CD4-positive, alpha-beta T cell treated with Interleukin-10 for 1 hour (primary cell): ENCODE results near the gene CDKAL1.
"Not testable (repeated sequence)": the region's sequence is repeated elsewhere in the genome, so short reads cannot be mapped to it uniquely, and the experiment has no call there.

ENCODE experiments used
- DNase-seq: peaks from one replicate; pipeline ENCODE4 v3.0.0-alpha.2; 2020

The CDKAL1 gene

DNA sequence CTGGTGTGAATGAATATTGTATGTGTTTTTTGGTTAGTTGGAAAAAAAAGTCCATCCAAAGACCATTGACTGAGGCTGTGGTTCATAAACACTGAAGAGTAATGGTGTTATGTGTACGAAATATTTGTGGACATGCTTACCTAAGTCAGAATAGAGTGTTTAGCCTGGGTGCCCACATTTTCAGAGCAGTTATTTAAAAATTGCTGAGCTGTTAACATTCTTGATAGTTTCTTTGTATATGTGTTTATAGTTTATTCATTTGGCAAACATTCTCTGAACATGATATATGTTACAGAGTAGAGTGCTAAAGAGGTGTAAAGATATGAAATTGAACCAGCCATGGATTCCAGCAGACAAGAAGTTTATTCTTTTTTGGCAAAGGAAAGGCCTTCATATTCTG is 20.6 kb downstream of the CDKAL1 start:
- DNase-seq, result no peak

DNA sequence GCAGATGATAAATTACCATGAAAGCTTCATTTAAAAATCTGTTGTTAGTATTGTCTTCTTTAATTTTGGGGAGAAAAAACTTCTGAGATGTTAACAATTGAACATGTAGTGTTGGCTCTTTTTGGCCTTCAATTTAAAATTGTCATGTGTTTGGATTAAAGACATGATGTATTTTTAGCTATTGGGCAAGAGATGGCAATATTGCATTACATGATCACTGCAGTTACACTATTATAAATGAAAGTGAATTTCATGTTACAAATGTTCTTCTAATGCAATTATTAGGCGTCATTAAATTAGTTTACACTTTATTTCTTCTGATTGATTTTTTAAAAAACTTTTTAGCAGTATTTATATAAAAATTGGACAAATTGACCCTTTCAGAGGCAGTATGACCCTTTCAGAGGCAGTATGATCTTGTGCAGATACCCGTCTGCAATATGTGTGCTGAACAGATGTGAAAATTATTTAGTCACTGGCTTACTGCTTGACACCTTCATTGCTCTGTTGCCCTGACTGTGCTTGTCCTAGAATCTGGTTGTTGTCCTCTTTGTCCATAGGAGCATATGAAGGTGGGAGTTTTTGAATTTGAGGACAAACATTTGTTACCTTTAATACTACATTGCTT is 25.8 kb downstream of the CDKAL1 start:
- DNase-seq, result no peak

DNA sequence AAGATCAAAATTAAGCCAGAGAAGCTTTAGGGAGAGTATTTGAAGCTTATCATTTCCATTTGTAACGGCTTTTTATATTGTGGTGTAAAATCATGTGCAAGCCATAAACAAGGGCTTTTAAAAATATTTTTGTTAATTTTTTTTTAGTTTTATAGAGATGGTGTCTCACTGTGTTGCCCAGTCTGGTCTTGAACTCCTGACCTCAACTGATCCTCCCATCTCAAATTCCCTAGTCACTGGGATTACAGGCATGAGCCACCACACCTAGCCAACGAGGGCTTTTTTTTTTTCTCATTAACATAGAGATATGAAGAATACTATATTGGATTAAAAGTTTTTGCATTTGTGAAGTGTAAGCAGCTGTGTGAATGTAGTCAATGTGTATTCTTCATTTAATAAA is 29.1 kb downstream of the CDKAL1 start:
- DNase-seq, result no peak

DNA sequence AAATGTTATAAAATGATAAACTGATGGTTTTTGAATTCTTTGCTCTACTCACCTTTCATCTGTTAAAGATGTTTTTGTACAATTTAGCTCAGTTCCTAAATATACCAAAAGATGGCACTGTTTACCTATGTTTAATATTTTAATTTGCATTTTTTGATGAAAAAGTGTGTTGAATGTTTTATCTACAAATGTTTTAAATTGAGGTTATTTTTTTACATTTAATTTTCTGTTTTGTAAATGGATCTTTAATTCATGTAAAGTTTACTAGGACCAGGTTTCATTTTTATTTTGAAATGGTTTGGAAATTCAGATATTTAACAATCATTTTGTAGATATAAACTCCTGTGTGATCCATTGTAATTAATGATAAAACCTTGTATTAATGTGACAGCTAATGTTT is 30.0 kb downstream of the CDKAL1 start:
- peak; percentile 34 for DNase-seq

DNA sequence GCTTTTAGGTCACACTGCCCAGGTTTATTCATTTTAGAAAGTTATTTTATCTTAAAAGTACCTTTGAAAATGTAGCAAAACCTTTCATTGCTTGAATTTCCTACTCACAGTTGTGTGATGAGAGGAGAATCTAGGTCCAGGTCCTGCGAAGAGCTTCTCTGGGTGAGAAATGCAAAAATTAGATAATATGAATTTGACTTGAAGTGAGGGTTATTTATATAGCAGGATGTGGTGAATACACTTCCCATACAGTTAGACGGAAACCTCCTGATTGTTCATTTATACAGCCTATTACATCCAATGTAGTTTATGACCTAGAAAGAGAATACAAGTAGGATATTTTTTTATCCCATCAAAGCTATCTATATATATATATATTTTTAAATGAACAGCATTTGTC is 30.5 kb downstream of the CDKAL1 start:
- no peak for DNase-seq

DNA sequence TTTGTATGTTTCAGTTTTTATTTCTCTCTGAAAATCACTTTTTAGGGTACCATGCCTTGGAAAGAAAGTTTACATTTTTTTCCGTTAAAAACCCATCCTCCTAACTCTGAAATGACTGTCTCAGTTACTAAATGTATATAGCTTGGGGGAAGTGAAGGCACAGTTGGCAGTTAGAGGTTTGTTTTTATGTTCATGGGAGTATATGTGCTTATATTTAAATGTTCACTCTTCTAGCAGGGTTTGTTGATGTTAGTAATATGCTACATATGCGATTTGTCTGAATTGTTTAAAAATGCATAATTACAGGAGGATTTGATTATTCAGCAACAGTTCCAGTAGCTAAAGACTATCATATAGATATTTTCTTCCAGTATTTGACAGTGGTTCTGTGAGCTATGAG is 31.1 kb downstream of the CDKAL1 start:
- no peak for DNase-seq

DNA sequence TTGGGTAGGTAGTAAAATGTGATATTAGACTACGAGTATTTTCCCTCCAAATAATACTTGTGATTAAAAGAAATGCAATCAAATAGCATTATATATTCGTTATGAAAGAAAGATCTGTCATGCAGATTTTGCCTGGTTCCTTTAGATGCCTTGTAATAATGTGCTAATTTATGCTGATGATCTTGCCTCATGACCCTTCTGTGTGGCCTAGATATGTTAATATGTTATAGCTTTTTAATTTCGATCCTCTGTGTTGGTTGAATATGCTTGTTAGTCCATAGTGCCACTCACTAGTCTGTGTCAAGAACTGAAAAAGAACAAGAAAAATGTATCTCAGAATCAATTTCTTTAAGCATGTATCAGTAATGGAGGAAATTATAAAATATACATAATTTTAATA is 31.9 kb downstream of the CDKAL1 start:
- no peak for DNase-seq

DNA sequence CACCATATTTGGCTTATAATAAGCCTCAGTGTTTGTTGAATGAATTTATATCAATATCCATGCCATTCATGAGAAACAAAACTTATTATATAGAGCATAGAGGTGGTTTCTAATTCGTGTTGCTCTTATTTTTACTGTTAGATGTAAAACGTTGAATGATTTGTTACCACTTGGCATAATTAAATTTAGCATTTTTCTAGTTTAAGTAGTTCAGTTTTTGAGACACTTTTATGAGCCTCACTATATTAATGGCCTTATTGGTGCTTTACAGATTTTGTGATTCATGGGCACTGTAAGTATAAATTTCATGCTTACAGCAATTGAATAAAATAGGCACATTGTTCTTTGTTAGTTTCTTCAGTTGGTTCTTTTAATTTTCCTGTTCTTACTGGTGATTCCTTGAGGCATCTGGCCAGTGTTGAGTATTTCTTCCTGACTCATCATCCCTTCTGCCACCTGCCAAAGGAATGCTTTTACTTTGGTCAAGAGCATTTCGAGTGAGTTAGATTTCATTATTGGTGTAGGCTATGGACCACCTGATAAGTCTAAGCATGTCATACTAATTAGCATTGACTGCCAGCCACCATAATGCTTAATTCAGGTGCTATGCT is 34.8 kb downstream of the CDKAL1 start:
- no peak for DNase-seq

DNA sequence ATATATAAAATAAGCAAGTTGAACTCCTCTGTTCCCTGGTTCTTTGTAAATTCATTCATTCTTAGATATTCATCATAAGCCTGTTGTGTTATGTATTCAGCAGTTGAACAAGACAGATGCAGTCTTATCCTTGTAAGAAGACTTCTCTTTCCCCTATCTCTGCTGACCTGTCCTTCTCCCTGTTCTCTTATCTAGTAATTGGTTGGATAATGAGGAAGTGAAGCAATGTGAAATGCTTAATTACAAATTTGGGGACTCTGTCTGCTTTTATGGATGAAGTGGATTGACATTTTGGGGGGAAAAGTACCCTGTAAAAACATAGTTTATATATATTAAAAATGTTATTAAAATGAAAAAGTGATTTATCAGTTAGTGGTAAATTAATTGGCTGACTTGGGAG is 37.0 kb downstream of the CDKAL1 start:
- no peak for DNase-seq

DNA sequence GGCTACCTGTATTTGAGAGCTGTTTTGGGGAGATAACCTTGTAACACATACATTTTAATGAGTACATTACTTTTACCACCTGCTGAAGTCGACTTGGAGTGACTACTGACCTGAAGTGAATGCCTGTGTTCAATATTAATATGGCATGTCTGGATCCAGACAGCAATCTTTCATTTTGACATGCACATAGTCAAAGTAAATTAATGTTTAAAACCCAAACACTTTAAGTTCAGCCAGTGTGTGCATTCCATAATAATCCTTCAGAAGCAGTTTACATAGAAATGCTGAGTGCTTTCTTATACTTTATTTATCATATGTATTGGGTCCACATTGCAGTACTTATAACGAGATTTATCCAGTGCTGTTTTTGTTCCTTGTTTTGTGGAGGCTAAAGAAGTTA is 38.0 kb downstream of the CDKAL1 start:
- DNase-seq, result no peak

DNA sequence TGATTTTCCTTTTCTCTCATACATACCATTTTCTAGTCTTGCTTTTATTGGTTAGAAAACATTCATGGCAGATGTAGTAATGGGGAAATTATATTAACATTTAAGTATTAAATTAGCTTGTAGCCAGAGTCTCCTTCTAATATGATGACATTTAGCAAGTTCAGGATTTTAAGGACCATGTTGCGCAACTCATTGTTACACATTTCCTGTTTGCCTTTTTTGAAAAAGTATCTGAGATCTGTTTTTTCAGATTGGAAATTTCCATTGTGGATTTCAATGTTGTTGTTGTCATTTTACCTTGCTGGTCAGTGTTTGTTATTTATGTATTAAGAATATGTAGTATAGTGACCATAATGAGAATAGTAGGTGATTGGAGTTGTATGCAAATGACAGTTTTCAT is 38.7 kb downstream of the CDKAL1 start:
- DNase-seq, result no peak

DNA sequence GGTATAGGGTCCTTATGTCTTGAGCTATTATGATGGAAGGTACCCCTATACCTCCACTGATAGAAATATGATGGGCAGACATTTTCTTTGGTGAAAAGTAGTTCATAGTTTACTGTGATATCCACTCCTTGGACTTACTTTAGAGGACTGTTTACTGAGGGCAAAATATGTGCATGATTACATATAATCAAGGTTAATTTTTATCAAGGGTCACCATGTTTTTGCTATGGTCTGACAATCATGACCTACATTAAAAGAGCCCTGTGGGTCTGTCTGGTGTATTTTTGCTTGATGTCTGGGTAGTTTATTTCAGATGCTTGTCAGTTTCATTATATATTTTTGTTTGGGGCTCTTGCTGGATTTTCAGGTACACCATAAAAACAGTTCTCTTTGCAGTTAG is 40.1 kb downstream of the CDKAL1 start:
- DNase-seq, result no peak

DNA sequence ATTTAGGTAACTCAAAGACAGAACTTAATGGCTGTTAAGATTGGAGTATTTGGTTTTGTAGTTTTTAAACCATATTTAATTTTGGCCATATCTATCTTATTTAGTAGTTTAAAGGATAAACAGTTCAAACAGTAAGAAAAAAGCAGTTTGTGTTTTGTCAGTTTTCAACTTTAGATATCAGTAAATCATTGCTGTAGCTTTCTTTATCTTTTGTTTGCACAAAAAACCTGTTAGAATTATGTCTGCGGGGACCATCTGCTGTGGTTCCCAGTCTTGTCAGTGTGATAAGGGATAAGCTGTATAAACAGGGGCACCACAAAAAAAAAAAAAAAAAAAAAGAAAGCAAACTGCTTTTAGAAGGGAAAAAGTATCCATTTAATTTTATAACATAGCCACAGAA is 40.9 kb downstream of the CDKAL1 start:
- DNase-seq, result no peak

DNA sequence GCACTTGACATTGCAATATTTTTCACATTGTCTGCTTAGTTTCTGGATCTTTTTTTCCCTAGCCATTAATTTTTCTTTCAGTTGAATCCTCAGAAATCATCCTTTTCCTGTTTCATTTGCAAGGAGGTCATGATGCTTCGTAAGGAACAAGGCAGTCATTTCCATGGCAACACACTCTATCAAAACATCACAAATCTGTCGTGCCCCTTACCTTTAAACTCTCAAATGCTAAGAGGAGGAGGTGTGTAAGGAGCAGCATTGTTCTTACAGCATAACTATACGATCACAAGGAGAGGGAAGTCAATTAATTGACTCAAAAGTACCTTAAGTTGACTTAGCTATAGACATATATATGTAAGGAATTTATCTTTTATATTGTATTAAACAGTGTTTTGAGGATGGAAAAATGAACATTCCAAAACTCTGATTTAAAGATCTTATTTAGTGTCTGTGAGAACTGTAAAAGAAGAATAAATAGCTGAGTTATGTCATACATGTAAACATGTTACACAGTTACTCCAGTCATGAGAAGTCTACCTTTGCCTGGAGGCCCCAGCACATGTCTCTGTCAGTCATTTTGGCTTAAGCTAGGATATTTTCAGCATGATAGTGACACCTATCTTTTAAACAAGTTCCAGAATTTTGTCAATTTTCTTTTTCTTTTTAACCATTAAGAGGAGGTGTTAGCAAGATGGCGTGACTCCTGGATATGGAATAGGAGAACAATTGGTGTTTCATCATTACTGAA is 41.6 kb downstream of the CDKAL1 start:
- no peak for DNase-seq

DNA sequence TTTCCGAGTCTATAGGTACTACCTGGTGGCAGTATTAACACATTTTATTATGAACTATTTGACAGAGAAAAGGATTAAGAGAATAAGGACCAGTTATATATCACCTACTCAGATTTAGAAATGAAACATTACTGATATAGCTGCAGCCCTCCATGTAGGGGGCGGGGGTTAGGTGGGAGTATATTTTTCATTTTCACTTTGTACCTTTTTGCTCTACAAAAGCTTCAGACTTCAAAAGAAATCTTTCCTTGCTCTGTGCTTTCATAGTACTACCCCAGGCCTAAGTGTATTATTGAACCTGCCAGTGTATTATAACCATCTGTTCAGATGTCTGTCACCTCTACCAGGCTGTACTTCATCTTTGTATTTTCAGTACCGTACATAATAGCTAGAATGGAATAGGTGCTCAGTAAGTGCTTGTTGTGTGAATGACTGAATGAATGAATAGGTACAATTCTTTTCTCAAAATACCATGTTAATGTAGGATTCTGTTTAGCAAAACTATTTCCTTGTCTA is 43.0 kb downstream of the CDKAL1 start:
- DNase-seq, result no peak

DNA sequence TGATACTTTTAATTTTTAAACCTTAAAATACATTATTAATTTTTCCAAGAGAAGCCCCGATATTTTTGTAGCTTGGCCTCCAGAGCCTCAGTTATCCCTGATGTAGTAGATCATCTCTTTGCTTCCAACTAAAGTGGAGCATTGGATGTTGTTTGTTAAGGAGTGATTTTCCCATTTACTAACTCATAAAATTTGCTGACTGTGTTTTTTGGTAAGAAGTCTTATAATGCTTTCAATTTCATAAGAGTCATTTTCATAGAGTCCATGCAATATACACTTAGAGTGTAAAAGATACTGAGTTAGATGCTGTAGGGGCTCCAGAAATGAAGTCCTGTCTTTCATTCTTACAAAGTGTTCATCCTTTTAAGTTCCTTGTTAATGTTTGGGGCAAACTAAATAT is 46.8 kb downstream of the CDKAL1 start:
- no peak for DNase-seq

DNA sequence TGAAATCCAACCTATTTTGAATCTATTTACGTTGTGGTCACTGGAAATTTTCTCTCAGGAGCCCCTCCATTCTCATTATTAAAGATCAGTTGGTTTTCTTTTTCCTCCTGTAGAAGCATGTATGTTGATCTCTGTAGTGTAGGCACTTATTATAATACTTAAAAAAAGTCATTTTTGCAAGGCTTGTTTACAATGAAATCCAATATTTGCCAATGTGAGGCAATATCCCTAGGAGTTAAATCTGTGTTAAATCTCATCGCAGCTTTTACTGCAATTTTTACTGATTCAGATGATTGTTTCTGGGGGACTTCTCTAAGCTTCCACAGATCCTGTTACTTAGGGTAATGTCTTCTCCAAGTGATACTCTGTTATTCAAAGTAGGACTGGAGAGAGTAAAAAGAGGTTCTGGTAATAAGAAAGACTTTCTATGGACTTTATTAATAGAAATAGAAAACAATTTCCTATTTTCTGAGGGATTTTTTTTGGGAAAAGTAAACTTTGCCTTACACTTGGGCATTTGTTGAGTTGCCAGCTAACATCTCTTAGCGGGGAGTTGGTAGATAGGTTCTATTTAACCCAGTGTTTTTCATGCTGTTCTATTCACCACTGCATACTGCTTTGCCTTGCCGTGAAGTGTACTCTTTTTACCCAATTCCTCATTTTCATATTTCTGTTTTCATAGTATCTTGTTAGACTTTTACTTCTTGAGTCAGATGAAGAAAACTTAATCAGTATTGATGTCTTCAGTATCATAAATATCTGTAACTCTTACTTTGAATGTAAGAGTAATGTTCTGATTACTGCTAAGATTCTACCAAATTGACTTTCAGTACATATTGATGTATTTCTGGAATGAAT is 48.6 kb downstream of the CDKAL1 start:
- DNase-seq, result no peak

DNA sequence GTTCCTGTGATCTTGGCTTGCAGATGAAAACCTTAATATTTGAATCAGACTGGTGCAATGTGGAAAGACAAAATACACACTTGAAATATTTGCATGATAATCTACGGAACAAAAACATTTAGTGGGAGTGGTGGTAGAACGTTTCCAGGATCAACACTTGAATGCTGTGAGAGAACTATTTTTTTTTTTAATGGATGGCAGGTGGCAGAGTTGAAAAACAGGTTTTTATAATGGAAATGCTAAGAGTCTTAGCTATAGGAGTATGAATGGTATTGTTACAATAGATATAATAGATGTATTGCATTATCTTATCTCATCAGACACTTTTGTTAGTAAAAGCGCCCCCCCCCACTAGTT is 49.2 kb downstream of the CDKAL1 start:
- no peak for DNase-seq

DNA sequence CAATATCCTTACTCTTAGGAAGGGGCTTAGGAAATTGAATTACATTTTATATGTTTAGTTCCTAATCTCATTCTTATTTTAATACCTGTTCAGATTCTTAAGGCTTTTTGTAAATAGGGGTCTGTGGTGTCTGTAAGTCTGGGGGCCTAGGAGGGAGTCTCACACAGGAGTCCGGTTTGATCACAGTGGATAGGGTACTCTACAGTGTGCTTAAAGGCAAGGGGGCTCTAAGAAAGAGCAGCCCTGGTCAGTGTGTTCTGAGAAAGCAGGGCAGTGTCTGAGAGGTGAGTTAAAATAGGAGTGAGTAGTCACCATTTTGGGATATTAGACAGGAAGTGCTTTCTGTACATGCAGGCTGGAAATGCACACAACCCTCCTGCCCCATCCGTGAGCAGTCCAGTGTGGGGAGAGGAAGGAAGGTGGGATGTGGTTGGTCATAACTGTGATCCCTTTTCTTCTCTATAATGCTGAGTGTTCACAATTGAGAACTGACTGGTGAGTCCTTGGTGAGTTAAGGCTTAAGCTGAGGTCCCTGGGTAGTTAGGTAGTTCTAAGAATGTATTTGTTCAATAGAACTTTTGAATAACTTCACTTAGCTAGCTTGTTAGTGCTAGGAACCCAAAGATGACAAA is 50.0 kb downstream of the CDKAL1 start:
- no peak for DNase-seq

DNA sequence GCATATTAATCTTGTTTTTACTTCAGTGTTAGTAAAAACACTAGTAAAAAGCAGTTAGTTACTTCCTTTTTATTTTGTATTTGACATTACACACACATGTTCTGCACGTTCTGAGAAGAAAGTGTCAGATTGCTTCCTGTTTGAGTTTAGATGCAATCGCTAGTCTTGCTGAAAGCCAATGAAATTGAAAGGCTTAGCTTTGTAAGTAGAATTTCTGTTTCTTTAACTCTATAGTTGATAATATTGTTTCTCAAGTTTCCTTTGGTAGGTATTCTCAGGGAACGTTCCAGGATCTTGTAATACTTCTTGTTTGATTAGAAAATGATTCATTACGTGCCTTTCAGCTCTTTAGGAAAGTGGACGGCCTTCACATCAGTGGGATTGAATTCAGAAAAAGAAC is 55.0 kb downstream of the CDKAL1 start:
- DNase-seq, result no peak

DNA sequence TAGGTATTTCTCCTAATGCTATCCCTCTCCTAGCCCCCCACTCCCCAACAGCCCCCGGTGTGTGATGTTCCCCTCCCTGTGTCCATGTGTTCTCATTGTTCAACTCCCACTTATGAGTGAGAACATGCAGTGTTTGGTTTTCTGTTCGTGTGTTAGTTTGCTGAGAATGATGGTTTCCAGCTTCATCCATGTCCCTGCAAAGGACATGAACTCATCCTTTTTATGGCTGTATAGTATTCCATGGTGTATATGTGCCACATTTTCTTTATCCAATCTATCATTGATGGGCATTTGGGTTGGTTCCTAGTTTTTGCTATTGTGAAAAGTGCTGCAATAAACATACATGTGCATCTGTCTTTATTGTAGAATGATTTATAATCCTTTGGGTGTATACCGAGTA is 56.2 kb downstream of the CDKAL1 start:
- not testable (repeated sequence) for DNase-seq

DNA sequence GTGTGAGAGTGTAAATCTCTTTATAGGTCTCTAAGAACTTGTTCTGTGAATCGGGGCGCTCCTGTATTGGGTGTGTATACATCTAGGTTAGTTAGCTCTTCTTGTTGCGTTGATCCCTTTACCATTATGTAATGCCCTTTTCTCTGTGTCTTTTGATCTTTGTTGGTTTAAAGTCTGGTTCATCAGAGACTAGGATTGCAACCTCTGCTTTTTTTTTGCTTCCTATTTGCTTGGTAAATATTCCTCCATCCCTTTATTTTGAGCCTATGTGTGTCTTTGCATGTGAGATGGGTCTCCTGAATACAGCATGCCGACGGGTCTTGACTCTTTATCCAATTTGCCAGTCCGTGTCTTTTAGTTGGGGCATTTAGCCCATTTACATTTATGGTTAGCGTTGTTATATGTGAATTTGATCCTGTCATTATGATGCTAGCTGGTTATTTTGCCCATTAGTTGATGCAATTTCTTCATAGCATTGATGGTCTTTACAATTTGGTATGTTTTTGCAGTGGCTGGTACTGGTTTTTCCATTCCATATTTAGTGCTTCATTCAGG is 60.1 kb downstream of the CDKAL1 start:
- DNase-seq, result not testable (repeated sequence)
